KOPT-K1 (cell line): ENCODE measurements around the gene TXNIP.

Experiments
- H3K27ac ChIP-seq: fragments of 200-600 bp; sonication (generic); 2 replicates; pipeline ENCODE4 v1.5.1; 2016; ENCODE audit warnings: antibody characterized with exemption, mild to moderate bottlenecking, low read depth, low read length; ENCODE audit not compliant: poor library complexity, severe bottlenecking
- H3K36me3 ChIP-seq: fragments of 200-600 bp; sonication (generic); 2 replicates; pipeline ENCODE4 v1.5.1; 2017; ENCODE audit warnings: antibody characterized with exemption, mild to moderate bottlenecking, low read length, moderate library complexity; ENCODE audit not compliant: insufficient read depth
- H3K9me3 ChIP-seq: fragments of 200-600 bp; sonication (generic); 2 replicates; pipeline ENCODE4 v1.5.1; 2017; ENCODE audit warnings: antibody characterized with exemption, low read length, mild to moderate bottlenecking; ENCODE audit not compliant: insufficient read depth, poor library complexity, severe bottlenecking

Gene TXNIP

DNA sequence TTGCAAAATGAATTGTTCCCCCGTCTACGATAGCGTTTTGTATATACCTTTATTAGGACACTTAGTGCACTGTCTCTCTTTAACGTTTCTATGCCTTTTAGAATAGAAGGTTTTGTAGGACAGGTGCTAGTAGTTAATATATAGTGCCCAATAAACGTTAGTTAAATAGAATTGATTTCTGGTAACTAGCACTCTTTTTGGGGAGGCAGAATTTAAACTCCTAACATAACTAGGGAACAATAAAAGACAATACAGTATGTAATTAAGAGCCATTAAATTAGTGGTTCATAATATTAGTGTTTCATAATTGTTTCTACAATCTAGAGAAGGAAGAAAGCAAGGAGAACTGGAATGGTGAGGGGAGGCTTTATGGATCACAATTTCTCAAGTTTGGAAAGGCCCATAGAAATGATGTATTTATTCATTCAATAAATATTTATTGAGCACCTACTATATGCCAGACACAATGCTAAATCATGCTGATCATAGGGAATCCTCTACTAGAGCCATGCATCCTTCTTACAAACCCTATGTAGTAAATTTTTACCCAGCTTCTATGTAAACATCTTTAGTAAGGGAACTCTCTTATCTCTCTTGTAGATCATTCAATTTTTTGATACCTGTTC lies 31.1 kb downstream of the TXNIP start:
- Histone ChIP-seq H3K27ac (peak overlapping the region; percentile 65), H3K9me3 (peaks cover 12% of the 10 kb centered on the region), H3K36me3 (no peaks in the 10 kb centered on the region)

DNA sequence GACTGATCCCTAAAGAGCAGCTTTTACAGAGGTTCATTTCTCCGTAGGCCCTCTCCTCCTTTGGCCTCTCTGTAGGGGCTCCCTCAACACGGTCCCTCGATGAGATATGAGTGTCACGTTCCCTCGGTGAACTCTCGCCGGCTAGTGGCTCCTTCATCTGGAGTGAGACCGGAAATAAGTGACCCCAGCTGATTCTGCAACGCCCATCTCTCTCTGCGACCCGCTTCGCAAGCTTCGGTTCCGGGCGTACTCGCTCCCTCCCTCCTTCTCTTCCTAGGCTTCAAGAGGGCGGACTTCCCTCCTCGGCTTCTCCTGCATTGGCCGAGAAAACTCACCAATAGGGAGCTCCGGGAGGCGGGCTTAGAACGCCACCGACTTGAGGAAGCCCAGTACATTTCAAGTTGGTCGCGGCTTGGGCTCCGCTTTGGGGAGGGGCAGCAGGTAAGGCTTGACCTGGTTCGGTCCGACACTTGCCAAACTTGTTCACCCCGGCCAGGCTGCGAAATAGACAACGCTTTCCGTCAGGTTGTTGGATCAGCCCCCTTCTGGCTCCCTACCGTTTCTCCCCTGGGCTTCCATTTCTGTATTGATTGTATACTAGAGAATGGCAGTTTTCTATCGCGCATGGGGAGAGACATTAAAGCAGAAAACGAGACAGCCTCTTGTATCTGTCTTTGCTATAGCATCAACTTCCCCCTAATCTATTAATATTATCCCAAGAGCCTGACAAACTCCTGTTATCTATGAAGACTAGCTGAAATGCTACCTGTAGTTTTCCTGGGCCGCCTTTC lies 31.9 kb downstream of the TXNIP start, which contains the start of the genes ANKRD34A and POLR3GL:
TSS of gene ANKRD34A (minus strand) at position 248 of the 791 bp plus-strand sequence. CDS start 2,816 bp downstream, outside the sequence.
TSS of gene POLR3GL (plus strand) at position 363 of the 791 bp plus-strand sequence. CDS start 10,176 bp downstream, outside the sequence.
- H3K36me3 ChIP-seq = no peaks in the 10 kb centered on the region
- peak within 1 kb of the TSS; percentile 65 for H3K27ac ChIP-seq
- H3K9me3 ChIP-seq = peaks cover 12% of the 10 kb centered on the region

DNA sequence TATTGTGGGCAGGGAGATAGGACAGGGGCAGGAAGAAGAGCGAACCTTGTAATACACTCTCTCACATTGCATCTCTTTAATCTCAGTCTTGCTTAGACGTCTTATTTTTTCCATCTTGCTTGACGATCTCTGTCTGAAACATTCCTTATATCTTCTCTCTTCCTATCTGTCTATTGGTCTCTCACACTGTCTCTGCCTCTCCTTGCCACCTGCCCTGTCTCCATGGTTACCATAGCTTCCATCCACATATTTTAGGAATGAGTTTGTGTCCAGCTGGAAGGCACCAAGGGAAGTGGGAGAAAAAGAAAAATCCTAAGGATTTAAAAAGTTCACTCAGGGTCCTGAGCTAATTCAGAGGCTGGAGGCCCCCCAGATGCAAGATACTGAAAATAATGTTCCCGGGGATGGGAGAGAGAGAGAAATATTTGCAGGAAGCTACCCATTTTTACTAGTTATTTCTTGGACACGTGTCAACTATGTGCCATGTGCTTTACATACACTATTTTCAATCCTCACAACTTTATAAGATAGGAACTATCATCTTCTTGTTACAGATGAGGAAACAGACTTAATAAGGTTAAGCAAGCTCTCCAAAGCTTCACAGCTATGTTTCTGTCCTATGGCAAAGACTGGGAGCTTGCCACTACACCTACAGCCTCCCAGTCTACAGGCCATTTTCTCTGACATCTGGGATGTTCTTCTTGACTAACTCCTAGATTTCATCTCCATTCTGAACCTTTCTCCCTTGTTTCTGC lies 32.9 kb downstream of the TXNIP start:
- Histone ChIP-seq H3K27ac (peak overlapping the region; percentile 65), H3K9me3 (peaks cover 12% of the 10 kb centered on the region), H3K36me3 (no peaks in the 10 kb centered on the region)

GRCh38 chr1:145962157-145963102 lies 33.9 kb downstream of the TXNIP start:
- Histone ChIP-seq H3K36me3 (no peaks in the 10 kb centered on the region), H3K9me3 (peaks cover 8% of the 10 kb centered on the region), H3K27ac (no peak overlapping the region)

- H3K36me3 ChIP-seq = no peaks in the 10 kb centered on the region
Observed at GRCh38 chr1:145961425-145962156, 34.8 kb downstream of the TXNIP start.

DNA sequence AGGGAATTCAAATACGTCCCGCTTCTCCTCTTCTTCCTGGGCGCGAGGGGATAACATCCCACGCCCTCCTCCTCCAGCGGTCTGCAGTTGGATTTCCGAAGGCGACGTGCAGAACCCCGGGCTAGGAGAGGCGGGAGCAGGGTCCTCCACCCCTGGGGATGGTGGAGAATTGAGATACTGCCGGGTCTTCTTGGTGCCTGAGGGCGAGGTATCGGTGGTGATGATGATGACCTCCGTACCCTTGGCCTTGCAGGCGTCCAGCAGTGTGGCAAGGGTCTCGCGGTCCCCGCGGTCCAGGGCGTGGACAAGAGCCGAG lies 35.3 kb downstream of the TXNIP start:
- Histone ChIP-seq H3K27ac (peak overlapping the region; percentile 22), H3K9me3 (no peaks in the 10 kb centered on the region), H3K36me3 (no peaks in the 10 kb centered on the region)

More at GRCh38 chr1:145961425-145962156, 34.8 kb downstream of the TXNIP start:
- Histone ChIP-seq H3K27ac (peak overlapping the region; percentile 22), H3K9me3 (no peaks in the 10 kb centered on the region)

DNA sequence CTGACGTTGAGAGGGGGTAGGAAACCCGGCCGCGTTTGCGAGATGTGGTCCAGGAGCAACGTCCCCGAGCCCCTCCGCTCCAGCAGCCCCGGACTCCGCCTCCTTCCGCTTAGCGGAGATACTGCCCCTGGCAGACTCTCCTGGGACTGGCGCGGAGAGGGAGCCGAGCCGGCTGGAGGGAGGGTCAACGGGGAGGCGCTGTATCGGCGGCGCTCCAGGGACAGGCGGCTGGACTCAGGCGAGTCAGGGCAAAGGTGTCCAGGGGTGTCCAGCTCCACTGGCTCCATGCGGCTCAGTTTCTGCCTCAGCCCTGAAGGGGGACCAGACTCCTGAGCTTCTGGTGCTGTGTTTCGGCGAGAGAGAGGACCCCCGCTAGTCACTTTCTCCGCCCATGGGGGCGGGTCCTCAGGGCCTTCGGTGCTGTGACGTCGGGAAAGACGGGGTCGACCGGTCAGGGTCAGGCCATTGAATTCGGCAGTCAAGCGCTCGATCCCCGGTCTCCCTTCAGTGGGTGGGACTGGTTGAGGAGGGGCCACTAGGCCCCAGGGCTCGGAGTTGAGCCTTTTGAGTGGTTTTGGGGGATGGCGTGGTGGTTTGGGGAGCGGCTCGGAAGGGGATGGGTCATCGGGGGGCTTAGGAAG lies 35.8 kb downstream of the TXNIP start:
- Histone ChIP-seq H3K27ac (peak overlapping the region; percentile 22), H3K36me3 (no peaks in the 10 kb centered on the region), H3K9me3 (no peaks in the 10 kb centered on the region)

DNA sequence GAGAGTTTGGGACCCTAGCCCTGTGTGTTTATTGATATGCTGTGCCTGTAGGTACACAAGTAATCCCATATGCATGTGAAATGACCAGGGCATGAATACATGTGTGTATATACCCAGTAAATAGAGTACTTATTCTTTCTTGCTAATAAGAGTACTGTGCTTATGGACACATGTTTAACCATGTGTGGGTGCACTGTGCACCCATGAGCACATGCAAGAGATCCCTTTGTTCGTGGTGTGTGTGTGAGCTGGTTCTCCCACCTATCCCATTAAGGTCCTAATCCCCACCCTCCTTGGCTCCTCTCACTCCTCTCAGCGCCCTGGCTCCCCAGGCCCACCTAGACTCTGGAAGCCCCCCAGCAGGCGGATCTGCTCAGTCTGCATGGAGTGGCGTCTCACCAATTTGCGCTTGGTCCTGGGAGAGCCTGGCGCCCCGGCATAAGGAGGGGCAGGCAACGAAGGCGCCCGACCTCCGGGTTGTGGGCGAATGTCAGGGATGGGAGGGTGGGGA lies 36.4 kb downstream of the TXNIP start:
- Histone ChIP-seq H3K9me3 (no peaks in the 10 kb centered on the region), H3K36me3 (no peaks in the 10 kb centered on the region), H3K27ac (no peak overlapping the region)

GRCh38 chr1:145959333-145959732 lies 37.0 kb downstream of the TXNIP start:
- Histone ChIP-seq H3K27ac (no peak overlapping the region), H3K36me3 (no peaks in the 10 kb centered on the region), H3K9me3 (no peaks in the 10 kb centered on the region)

- no peaks in the 10 kb centered on the region for H3K9me3 ChIP-seq
- peaks cover 5% of the 10 kb centered on the region; the same call in 1 of the 2 replicates for H3K36me3 ChIP-seq
- H3K27ac ChIP-seq = no peak overlapping the region
Observed at GRCh38 chr1:145958734-145959133, 37.6 kb downstream of the TXNIP start.

DNA sequence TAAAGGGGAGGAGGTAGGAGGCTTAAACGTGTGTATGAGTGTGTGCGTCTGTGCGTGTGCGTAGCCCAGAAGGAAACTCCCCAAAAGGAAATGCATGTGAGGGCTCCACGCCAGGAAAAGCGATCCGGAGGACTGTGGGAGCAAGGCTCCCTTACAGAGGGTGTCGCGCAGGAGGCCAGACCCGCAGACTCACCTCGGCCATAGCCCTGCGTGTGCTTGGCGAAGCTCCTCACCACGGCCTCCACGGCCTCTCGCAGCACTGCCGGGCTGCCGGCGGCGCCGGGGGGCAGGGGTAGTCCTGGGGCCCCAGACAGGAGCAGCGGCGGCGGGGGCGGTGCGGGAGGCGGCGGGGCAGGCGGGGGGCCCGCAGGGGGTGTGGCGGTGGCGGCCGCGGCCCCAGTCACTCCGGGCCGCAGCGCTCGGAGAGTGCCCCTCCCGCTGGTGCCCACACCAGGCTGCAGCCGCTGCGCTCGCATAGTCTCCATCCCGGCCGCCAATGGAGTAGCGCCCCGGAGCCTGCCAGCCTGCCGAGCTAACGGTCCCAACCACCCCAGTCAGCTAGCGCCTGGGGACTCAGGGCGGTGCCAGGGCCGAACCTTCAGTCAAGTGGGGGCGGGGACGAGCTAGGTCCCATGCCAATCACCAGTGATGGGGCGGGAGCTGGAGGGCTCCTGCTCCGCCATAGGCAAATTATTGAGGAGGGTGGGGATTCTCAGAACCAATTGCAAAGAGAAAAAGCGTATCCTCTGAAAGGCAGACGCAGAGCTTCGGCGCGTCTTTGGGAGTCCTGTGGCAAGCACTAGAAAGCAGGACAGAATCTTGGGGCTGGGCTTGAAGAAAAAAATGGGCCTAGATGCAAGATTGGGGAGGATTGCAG lies 38.7 kb downstream of the TXNIP start, which contains the start of gene LIX1L:
TSS of gene LIX1L (minus strand) at position 575 of the 877 bp plus-strand sequence. CDS start at position 485, 90 bp downstream.
- H3K27ac ChIP-seq = peak within 1 kb of the TSS; percentile 88
- no peaks in the 10 kb centered on the region for H3K9me3 ChIP-seq
- H3K36me3 ChIP-seq = peaks cover 10% of the 10 kb centered on the region; the same call in 1 of the 2 replicates

DNA sequence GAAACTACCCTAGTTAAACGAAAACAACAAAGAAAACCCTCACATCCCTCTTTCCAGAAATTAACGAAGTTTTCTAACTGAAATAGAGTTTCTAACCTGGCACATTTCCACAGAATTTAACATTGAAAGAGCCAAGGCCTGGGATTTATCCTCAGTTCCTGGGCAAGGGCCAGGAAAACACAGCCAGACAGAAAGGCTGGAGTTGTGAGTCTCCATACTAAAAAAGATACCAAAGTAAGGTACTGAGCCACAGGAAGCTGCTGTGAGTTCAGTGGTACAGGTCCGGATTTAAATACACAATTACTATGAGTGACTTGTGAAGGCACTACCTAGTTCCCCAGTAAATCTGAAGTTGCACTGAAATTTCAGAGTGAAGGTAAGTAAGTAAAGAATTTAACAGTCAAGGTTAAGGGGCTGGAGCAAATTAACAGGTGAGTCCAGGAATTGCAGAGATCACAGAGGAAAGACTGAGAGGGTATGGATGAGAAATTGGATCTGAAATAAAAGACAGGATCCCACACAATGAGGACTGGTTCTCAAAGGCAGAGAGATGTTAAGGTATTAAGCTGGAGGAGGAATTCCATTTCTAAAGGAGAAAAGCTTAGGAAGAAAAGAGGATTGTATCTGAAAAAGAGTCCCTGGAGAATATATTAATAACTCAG lies 39.5 kb downstream of the TXNIP start:
- Histone ChIP-seq H3K9me3 (no peaks in the 10 kb centered on the region), H3K27ac (peak overlapping the region; percentile 88), H3K36me3 (peaks cover 13% of the 10 kb centered on the region)
